NCI-H82 treated with DMSO at 0.1 percent for 48 hours (cell line): ENCODE data around the gene SIN3B.
A peak's percentile ranks its signal among the peaks of the same experiment; 100 is the strongest.

Experiments used
- DNase-seq: peaks from one replicate; lab custom pipeline; 2025; ENCODE audit not compliant: unreplicated experiment; lab: John Stamatoyannopoulos, UW

Gene SIN3B

GRCh38 chr19:16887353-16888265, 58.4 kb downstream of the SIN3B start:
- no peak for DNase-seq

GRCh38 chr19:16888629-16889365, 59.6 kb downstream of the SIN3B start, which contains the start of gene F2RL3:
Gene F2RL3, plus strand, starts transcription at chr19:16888999. Its CDS starts 191 bp downstream, at chr19:16889190.
- no peak for DNase-seq

DNA sequence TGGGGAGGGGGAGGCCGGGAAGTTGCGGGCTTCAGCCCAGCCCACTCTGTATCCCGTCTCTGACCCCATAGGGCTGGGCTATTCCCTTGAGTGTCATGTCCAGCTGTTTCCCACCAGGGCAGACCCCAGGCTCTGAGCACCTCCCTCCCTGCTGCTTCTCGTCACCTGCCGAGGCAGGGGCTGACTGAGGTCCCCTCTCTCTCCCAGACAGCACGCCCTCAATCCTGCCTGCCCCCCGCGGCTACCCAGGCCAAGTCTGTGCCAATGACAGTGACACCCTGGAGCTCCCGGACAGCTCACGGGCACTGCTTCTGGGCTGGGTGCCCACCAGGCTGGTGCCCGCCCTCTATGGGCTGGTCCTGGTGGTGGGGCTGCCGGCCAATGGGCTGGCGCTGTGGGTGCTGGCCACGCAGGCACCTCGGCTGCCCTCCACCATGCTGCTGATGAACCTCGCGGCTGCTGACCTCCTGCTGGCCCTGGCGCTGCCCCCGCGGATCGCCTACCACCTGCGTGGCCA, 60.2 kb downstream of the SIN3B start:
- DNase-seq = no peak

DNA sequence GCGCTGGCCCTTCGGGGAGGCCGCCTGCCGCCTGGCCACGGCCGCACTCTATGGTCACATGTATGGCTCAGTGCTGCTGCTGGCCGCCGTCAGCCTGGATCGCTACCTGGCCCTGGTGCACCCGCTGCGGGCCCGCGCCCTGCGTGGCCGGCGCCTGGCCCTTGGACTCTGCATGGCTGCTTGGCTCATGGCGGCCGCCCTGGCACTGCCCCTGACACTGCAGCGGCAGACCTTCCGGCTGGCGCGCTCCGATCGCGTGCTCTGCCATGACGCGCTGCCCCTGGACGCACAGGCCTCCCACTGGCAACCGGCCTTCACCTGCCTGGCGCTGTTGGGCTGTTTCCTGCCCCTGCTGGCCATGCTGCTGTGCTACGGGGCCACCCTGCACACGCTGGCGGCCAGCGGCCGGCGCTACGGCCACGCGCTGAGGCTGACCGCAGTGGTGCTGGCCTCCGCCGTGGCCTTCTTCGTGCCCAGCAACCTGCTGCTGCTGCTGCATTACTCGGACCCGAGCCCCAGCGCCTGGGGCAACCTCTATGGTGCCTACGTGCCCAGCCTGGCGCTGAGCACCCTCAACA, 60.8 kb downstream of the SIN3B start:
- no peak for DNase-seq

DNA sequence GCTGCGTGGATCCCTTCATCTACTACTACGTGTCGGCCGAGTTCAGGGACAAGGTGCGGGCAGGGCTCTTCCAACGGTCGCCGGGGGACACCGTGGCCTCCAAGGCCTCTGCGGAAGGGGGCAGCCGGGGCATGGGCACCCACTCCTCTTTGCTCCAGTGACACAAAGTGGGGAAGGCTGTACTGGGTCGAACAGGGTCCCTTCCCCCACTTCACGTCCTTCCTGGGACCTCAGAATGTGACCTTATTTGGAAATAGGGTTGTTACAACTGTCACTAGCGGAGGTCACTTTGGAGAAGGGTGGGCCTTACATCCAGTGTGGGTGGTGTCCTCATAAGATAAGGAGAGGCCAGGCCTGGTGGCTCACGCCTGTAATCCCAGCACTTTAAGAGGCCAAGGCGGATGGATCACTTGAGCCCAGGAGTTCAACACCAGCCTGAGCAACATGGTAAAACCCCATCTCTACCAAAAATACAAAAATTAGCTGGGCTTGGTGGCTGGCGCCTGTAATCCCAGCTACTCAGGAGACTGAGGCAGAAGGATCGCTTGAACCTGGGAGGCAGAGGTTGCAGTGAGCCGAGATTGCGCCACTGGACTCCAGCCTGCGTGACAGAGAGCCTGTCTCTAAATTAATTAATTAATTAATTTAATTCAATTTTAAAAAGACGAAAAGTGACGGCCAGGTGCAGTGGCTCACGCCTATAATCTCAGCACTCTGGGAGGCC, 61.4 kb downstream of the SIN3B start:
- no peak for DNase-seq

GRCh38 chr19:16891696-16892382, 62.6 kb downstream of the SIN3B start:
- no peak for DNase-seq

- no peak for DNase-seq
Observed at GRCh38 chr19:16892436-16892835, 63.2 kb downstream of the SIN3B start.

- DNase-seq = no peak
Observed at GRCh38 chr19:16892868-16893685, 63.9 kb downstream of the SIN3B start.

DNA sequence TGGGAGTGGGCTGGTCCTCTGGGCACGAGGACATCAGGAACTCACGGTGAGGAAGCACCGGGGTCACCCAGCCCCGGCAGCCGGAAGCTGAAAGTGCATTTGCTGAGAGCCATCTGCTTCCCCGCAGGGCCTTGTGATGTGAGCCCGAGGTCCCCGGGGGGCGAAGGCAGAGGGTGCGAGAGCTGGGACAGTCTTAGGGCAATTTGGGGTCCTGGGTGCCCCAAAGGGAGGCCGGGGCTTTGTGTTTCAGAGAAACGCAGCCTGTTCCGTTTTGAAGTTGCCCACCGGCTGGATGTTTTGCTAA, 64.4 kb downstream of the SIN3B start:
- no peak for DNase-seq

- DNase-seq = no peak
Observed at GRCh38 chr19:16894080-16894479, 64.9 kb downstream of the SIN3B start.

DNA sequence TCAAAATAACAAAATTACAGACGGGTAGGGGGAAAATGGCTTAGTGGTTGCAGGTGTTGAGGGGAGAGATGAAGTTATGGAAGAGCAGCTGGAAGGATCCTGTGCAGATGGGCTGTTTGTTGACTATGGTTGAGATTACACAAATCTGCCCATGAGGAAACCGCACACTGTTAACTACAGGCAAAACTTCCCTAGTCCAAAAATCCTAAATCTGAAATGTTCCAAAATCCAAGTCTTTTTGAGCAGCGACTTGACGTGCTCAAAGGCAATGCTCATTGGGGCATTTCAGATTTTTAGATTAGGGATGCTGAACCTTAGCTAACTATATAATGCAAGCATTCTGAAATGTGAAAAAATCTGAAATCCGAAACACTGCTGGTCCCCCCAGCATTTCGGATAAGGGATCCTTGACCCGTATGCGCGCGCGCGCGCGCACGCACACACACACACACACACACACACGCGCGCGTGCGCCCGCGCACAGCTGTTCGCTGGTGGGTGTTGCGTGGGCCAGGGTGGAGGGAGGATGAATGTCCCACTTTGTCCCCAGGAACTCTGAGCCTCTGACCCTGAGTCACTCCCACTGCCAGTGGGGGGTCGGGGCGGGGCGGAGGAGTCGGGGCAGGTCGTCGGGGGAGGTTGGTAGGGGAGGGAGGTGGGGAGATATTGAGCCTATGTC, 66.4 kb downstream of the SIN3B start:
- DNase-seq = no peak

DNA sequence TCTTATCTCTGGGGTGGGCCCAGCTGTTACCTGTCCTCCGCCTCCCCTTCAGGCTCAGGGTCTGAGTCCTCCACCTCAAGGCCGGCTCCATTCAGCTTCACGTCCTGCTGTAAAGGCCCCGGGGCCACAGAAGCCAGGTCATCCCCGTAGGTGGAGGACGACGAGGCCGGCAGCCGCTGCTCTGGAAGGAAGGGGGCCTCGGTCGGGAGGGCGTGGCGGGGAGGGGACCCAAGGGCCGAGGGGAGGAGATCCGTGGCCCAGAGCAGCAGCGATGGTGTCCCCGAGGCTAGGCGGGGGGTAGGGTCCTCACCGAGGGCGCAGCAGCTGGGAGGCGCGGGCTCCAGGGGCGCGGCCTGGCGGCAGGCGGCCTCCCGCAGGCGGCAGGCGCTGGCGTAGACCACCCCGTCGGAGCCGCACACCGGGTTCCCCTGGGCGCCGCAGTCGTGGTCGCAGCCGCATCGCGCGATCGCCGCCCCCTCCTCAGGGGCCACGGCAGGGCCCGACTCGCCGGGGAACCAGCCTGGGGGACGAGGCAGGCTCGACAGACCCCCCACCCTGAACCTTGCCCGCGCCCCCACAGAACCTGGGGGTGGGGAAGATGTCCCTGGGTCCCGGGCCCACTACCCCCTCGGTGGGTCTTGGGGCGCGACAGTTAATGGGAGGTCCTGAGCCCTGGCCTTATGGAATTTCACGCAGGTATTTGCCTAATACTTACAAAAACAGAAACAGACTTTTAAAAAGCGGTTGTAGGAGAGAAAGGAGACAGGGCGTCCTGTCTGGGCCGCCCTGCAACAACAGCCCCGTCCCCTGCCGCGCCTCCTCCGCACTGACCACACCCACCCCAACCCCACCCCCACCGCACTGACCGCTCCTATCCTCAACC, 67.2 kb downstream of the SIN3B start:
- no peak for DNase-seq

GRCh38 chr19:16897029-16897855, 68.0 kb downstream of the SIN3B start:
- DNase-seq = peak; percentile 73

DNA sequence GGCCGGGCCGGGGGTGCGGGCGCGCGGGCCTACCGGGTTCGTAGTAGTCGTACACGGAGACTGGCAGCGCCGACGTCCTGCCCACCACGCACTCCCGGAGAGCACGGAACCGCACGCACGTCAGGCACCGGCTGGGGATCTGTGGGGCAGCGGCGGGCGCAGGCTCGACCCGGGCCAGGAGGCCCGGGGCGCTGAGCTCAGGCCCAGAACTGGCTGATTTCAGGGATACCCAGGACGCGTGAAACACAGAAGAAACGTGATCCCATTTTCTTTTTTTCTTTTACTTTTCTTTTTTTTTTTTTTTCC, 68.6 kb downstream of the SIN3B start:
- no peak for DNase-seq

- DNase-seq = no peak
Observed at GRCh38 chr19:16898361-16899015, 69.3 kb downstream of the SIN3B start.

GRCh38 chr19:16899566-16900075, 70.4 kb downstream of the SIN3B start:
- no peak for DNase-seq
